ENCODE data around the gene SHC3. TPM values are rescaled to one million over a fixed set of nuclear protein-coding genes. Genes with fewer than 3 reads are reported as not detected.

Gene SHC3
- total RNA-seq, 1 donor from 2014 or later, result 1.1 TPM

GRCh38 chr9:89106224-89106851, 72.3 kb downstream of the SHC3 start:
- DNase-seq (ENCODE audit: low read depth), result no peak

- DNase-seq (ENCODE audit: low read depth), result no peak
Observed at GRCh38 chr9:89104821-89105220, 73.8 kb downstream of the SHC3 start.

- DNase-seq (ENCODE audit: low read depth), result no peak
Observed at GRCh38 chr9:89097219-89097618, 81.4 kb downstream of the SHC3 start.

GRCh38 chr9:89096807-89097206, 81.8 kb downstream of the SHC3 start:
- no peak for DNase-seq (ENCODE audit: low read depth)

GRCh38 chr9:89095761-89096528, 82.7 kb downstream of the SHC3 start:
- DNase-seq (ENCODE audit: low read depth), result no peak

GRCh38 chr9:89093201-89093975, 85.2 kb downstream of the SHC3 start:
- DNase-seq (ENCODE audit: low read depth), result no peak

- no peak for DNase-seq (ENCODE audit: low read depth)
Observed at GRCh38 chr9:89089176-89089575, 89.4 kb downstream of the SHC3 start.

GRCh38 chr9:89083626-89084025, 95.0 kb downstream of the SHC3 start:
- DNase-seq (ENCODE audit: low read depth), result no peak

GRCh38 chr9:89080193-89080592, 98.4 kb downstream of the SHC3 start:
- no peak for DNase-seq (ENCODE audit: low read depth)

- DNase-seq (ENCODE audit: low read depth), result no peak
Observed at GRCh38 chr9:89079391-89079790, 99.2 kb downstream of the SHC3 start.

GRCh38 chr9:89078860-89079259, 99.8 kb downstream of the SHC3 start:
- peak; percentile 4 for DNase-seq (ENCODE audit: low read depth)

- no peak for DNase-seq (ENCODE audit: low read depth)
Observed at GRCh38 chr9:89078421-89078820, 100.2 kb downstream of the SHC3 start.

- DNase-seq (ENCODE audit: low read depth), result peak; percentile 33
Observed at GRCh38 chr9:89077519-89077918, 101.1 kb downstream of the SHC3 start.

GRCh38 chr9:89073397-89073796, 105.2 kb downstream of the SHC3 start:
- DNase-seq (ENCODE audit: low read depth), result no peak

- DNase-seq (ENCODE audit: low read depth), result no peak
Observed at GRCh38 chr9:89071591-89071990, 107.0 kb downstream of the SHC3 start.

- no peak for DNase-seq (ENCODE audit: low read depth)
Observed at GRCh38 chr9:89066835-89067234, 111.8 kb downstream of the SHC3 start.

GRCh38 chr9:89065921-89066320, 112.7 kb downstream of the SHC3 start:
- no peak for DNase-seq (ENCODE audit: low read depth)

- no peak for DNase-seq (ENCODE audit: low read depth)
Observed at GRCh38 chr9:89060790-89061189, 117.8 kb downstream of the SHC3 start.

GRCh38 chr9:89059925-89060506, 118.6 kb downstream of the SHC3 start:
- no peak for DNase-seq (ENCODE audit: low read depth)

- DNase-seq (ENCODE audit: low read depth), result no peak
Observed at GRCh38 chr9:89058906-89059305, 119.7 kb downstream of the SHC3 start.

- no peak for DNase-seq (ENCODE audit: low read depth)
Observed at GRCh38 chr9:89054865-89055495, 123.6 kb downstream of the SHC3 start.

- DNase-seq (ENCODE audit: low read depth), result no peak
Observed at GRCh38 chr9:89053301-89053700, 125.3 kb downstream of the SHC3 start.
